Ishikawa (cell line): Measurements from ENCODE around the gene CPNE9.

Source experiments
- CEBPB ChIP-seq: IDR thresholded peaks from 2 replicates; pipeline ENCODE4 v1.6.1; 2012
- CREB1 ChIP-seq: IDR thresholded peaks from 2 replicates; pipeline ENCODE4 v1.6.1; 2012; ENCODE audit warnings: low read depth
- EGR1 ChIP-seq: IDR thresholded peaks from 2 replicates; pipeline ENCODE4 v1.6.1; 2012
- EP300 ChIP-seq: IDR thresholded peaks from 2 replicates; pipeline ENCODE4 v1.6.1; 2012; ENCODE audit warnings: borderline replicate concordance
- FOXM1 ChIP-seq: IDR thresholded peaks from 2 replicates; pipeline ENCODE4 v1.6.1; 2012; ENCODE audit warnings: low read depth, borderline replicate concordance
- MAX ChIP-seq: IDR thresholded peaks from 2 replicates; pipeline ENCODE4 v1.6.1; 2012
- RAD21 ChIP-seq: IDR thresholded peaks from 2 replicates; pipeline ENCODE4 v1.6.1; 2012; ENCODE audit warnings: low read depth
- REST ChIP-seq: IDR thresholded peaks from 2 replicates; pipeline ENCODE4 v1.6.1; 2012; ENCODE audit warnings: low read depth, mild to moderate bottlenecking
- TAF1 ChIP-seq: IDR thresholded peaks from 2 replicates; pipeline ENCODE4 v1.6.1; 2012; ENCODE audit warnings: low read depth, mild to moderate bottlenecking
- TCF12 ChIP-seq: IDR thresholded peaks from 2 replicates; pipeline ENCODE4 v1.6.1; 2012; ENCODE audit warnings: low read depth
- TEAD4 ChIP-seq: IDR thresholded peaks from 2 replicates; pipeline ENCODE4 v1.6.1; 2012
- USF1 ChIP-seq: IDR thresholded peaks from 2 replicates; pipeline ENCODE4 v1.6.1; 2012
- YY1 ChIP-seq: IDR thresholded peaks from 2 replicates; pipeline ENCODE4 v1.6.1; 2012; ENCODE audit warnings: low read depth
- ZBTB7A ChIP-seq: IDR thresholded peaks from 2 replicates; pipeline ENCODE4 v1.6.1; 2012; ENCODE audit warnings: low read depth

Gene CPNE9

GRCh38 chr3:9778143-9779074 is 74.8 kb downstream of the CPNE9 start:
- TF ChIP-seq EGR1 (no peak), TAF1 (no peak), TCF12 (no peak), YY1 (no peak), EP300 (no peak), FOXM1 (no peak), ZBTB7A (no peak), REST (no peak)

GRCh38 chr3:9779075-9779593 is 75.5 kb downstream of the CPNE9 start:
- TF ChIP-seq FOXM1 (no peak), CREB1 (no peak), YY1 (no peak), REST (no peak), TAF1 (no peak), TEAD4 (no peak), EP300 (no peak), EGR1 (no peak), ZBTB7A (no peak), CEBPB (no peak), USF1 (no peak), RAD21 (no peak), MAX (no peak)
